IPS-15b (cell line): Measurements from ENCODE around the gene TBC1D19.
"Not testable (repeated sequence)": the region's sequence is repeated elsewhere in the genome, so short reads cannot be mapped to it uniquely, and the experiment has no call there.

ENCODE experiments used
- H3K27me3 ChIP-seq: one replicate; pipeline ENCODE4 v1.6.1; 2013; ENCODE audit warnings: low read length; ENCODE audit not compliant: control insufficient read depth, insufficient read depth
- H3K36me3 ChIP-seq: one replicate; pipeline ENCODE4 v1.6.1; 2013; ENCODE audit warnings: low read length; ENCODE audit not compliant: control insufficient read depth, insufficient read depth
- H3K4me1 ChIP-seq: one replicate; pipeline ENCODE4 v1.6.1; 2013; ENCODE audit warnings: mild to moderate bottlenecking, low read length; ENCODE audit not compliant: control insufficient read depth, insufficient read depth
- H3K4me3 ChIP-seq: one replicate; pipeline ENCODE4 v1.5.1; 2013; ENCODE audit warnings: low read depth, low read length
- H3K9ac ChIP-seq: one replicate; pipeline ENCODE4 v1.6.1; 2013; ENCODE audit warnings: low read depth, mild to moderate bottlenecking, low read length
- H3K9me3 ChIP-seq: one replicate; pipeline ENCODE4 v1.6.1; 2013; ENCODE audit warnings: mild to moderate bottlenecking, low read length; ENCODE audit not compliant: control insufficient read depth, insufficient read depth

TBC1D19 gene

GRCh38 chr4:26576231-26576739 lies 7.6 kb upstream of the TBC1D19 start:
- Histone ChIP-seq H3K4me3 (no peak overlapping the region), H3K4me1 (no peaks in the 10 kb centered on the region), H3K36me3 (no peaks in the 10 kb centered on the region), H3K9me3 (no peaks in the 10 kb centered on the region), H3K9ac (no peak overlapping the region), H3K27me3 (no peaks in the 10 kb centered on the region)

- no peaks in the 10 kb centered on the region for H3K4me1 ChIP-seq
- H3K36me3 ChIP-seq = no peaks in the 10 kb centered on the region
- no peak overlapping the region for H3K4me3 ChIP-seq
- H3K27me3 ChIP-seq = no peaks in the 10 kb centered on the region
- H3K9me3 ChIP-seq = no peaks in the 10 kb centered on the region
- H3K9ac ChIP-seq = no peak overlapping the region
These were observed 6.8 kb upstream of the TBC1D19 start for GRCh38 chr4:26577066-26577465.

- H3K9ac ChIP-seq = no peak overlapping the region
- no peaks in the 10 kb centered on the region for H3K36me3 ChIP-seq
- H3K4me3 ChIP-seq = no peak overlapping the region
- no peaks in the 10 kb centered on the region for H3K4me1 ChIP-seq
- no peaks in the 10 kb centered on the region for H3K27me3 ChIP-seq
- H3K9me3 ChIP-seq = no peaks in the 10 kb centered on the region
These were observed 4.7 kb upstream of the TBC1D19 start for GRCh38 chr4:26579169-26579568.

- not testable (repeated sequence) for H3K4me1 ChIP-seq, H3K27me3 ChIP-seq, H3K36me3 ChIP-seq, H3K4me3 ChIP-seq, H3K9me3 ChIP-seq, H3K9ac ChIP-seq
These were observed 2.5 kb upstream of the TBC1D19 start for GRCh38 chr4:26581341-26581740.

- Histone ChIP-seq H3K9ac (peak overlapping the region; percentile 49), H3K9me3 (no peaks in the 10 kb centered on the region), H3K27me3 (no peaks in the 10 kb centered on the region), H3K4me1 (no peaks in the 10 kb centered on the region), H3K4me3 (peak overlapping the region; percentile 82), H3K36me3 (no peaks in the 10 kb centered on the region)
These were observed 383 bp upstream of the TBC1D19 start for GRCh38 chr4:26583538-26583864.

- Histone ChIP-seq H3K36me3 (no peaks in the 10 kb centered on the region), H3K9me3 (no peaks in the 10 kb centered on the region), H3K4me1 (no peaks in the 10 kb centered on the region), H3K27me3 (no peaks in the 10 kb centered on the region), H3K9ac (no peak overlapping the region), H3K4me3 (peak overlapping the region; percentile 82)
These were observed 841 bp downstream of the TBC1D19 start for GRCh38 chr4:26584725-26585124.

GRCh38 chr4:26589705-26590104 lies 5.8 kb downstream of the TBC1D19 start:
- Histone ChIP-seq H3K4me3 (no peak overlapping the region), H3K4me1 (no peaks in the 10 kb centered on the region), H3K9me3 (no peaks in the 10 kb centered on the region), H3K9ac (no peak overlapping the region), H3K27me3 (no peaks in the 10 kb centered on the region), H3K36me3 (no peaks in the 10 kb centered on the region)

- H3K36me3 ChIP-seq = no peaks in the 10 kb centered on the region
- no peak overlapping the region for H3K9ac ChIP-seq
- no peaks in the 10 kb centered on the region for H3K27me3 ChIP-seq
- no peaks in the 10 kb centered on the region for H3K4me1 ChIP-seq
- no peak overlapping the region for H3K4me3 ChIP-seq
- H3K9me3 ChIP-seq = no peaks in the 10 kb centered on the region
These were observed 6.8 kb downstream of the TBC1D19 start for GRCh38 chr4:26590639-26591038.

- H3K4me3 ChIP-seq, H3K4me1 ChIP-seq, H3K9ac ChIP-seq, H3K9me3 ChIP-seq, H3K27me3 ChIP-seq, H3K36me3 ChIP-seq: not testable (repeated sequence)
These were observed 9.7 kb downstream of the TBC1D19 start for GRCh38 chr4:26593557-26593956.

- H3K4me3 ChIP-seq = no peak overlapping the region
- no peaks in the 10 kb centered on the region for H3K27me3 ChIP-seq
- no peaks in the 10 kb centered on the region for H3K4me1 ChIP-seq
- H3K9ac ChIP-seq = no peak overlapping the region
- no peaks in the 10 kb centered on the region for H3K9me3 ChIP-seq
- no peaks in the 10 kb centered on the region for H3K36me3 ChIP-seq
These were observed 10.5 kb downstream of the TBC1D19 start for GRCh38 chr4:26594371-26594770.

GRCh38 chr4:26594778-26595177 lies 10.9 kb downstream of the TBC1D19 start:
- Histone ChIP-seq H3K4me3 (no peak overlapping the region), H3K4me1 (no peaks in the 10 kb centered on the region), H3K9ac (no peak overlapping the region), H3K27me3 (no peaks in the 10 kb centered on the region), H3K36me3 (no peaks in the 10 kb centered on the region), H3K9me3 (no peaks in the 10 kb centered on the region)

GRCh38 chr4:26596843-26597242 lies 13.0 kb downstream of the TBC1D19 start:
- Histone ChIP-seq H3K36me3 (no peaks in the 10 kb centered on the region), H3K9ac (no peak overlapping the region), H3K4me3 (no peak overlapping the region), H3K4me1 (no peaks in the 10 kb centered on the region), H3K9me3 (no peaks in the 10 kb centered on the region), H3K27me3 (no peaks in the 10 kb centered on the region)

GRCh38 chr4:26601204-26601603 lies 17.3 kb downstream of the TBC1D19 start:
- no peaks in the 10 kb centered on the region for H3K9me3 ChIP-seq
- H3K4me1 ChIP-seq = no peaks in the 10 kb centered on the region
- no peaks in the 10 kb centered on the region for H3K27me3 ChIP-seq
- no peaks in the 10 kb centered on the region for H3K36me3 ChIP-seq
- H3K9ac ChIP-seq = no peak overlapping the region
- H3K4me3 ChIP-seq = no peak overlapping the region
